HG03520 (cell line): ENCODE measurements around the gene NIFK.
"Not testable (repeated sequence)": the region's sequence is repeated elsewhere in the genome, so short reads cannot be mapped to it uniquely, and the experiment has no call there.

ENCODE experiments used
- ATAC-seq: cut with Tn5 transposase; IDR thresholded peaks from one replicate; pipeline ENCODE4 v1.9.1; 2021; ENCODE audit warnings: mild to moderate bottlenecking, moderate library complexity; ENCODE audit not compliant: unreplicated experiment

The NIFK gene

GRCh38 chr2:121697108-121697631, 39.5 kb downstream of the NIFK start:
- no peak for ATAC-seq

- ATAC-seq = no peak
Observed at GRCh38 chr2:121696410-121696930, 40.2 kb downstream of the NIFK start.

GRCh38 chr2:121695171-121695451, 41.6 kb downstream of the NIFK start:
- no peak for ATAC-seq

GRCh38 chr2:121694398-121695170, 42.1 kb downstream of the NIFK start:
- no peak for ATAC-seq

- ATAC-seq = not testable (repeated sequence)
Observed at GRCh38 chr2:121690572-121690971, 46.1 kb downstream of the NIFK start.

- ATAC-seq = no peak
Observed at GRCh38 chr2:121690095-121690494, 46.6 kb downstream of the NIFK start.

GRCh38 chr2:121689356-121689755, 47.3 kb downstream of the NIFK start:
- ATAC-seq = no peak

GRCh38 chr2:121688820-121689219, 47.9 kb downstream of the NIFK start:
- ATAC-seq = no peak

- no peak for ATAC-seq
Observed at GRCh38 chr2:121686902-121687301, 49.8 kb downstream of the NIFK start.

GRCh38 chr2:121686218-121686617, 50.5 kb downstream of the NIFK start:
- ATAC-seq = no peak

GRCh38 chr2:121682396-121683298, 54.0 kb downstream of the NIFK start:
- no peak for ATAC-seq

GRCh38 chr2:121677855-121678254, 58.8 kb downstream of the NIFK start:
- ATAC-seq = no peak
